Measurements from ENCODE around the gene SEPTIN1.

Gene SEPTIN1

GRCh38 chr16:30367349-30368009, 14.9 kb downstream of the SEPTIN1 start:
- H3K4me1 ChIP-seq (ENCODE audit: control insufficient read depth in 2 of 2, insufficient read depth in 1 of 2, low read depth in 1 of 2, low read length in 2 of 2): peaks cover 19 to 23% of the 10 kb centered on the region in 2 donors
- WGBS, 2 donors (ENCODE audit: extremely low coverage in 2 of 2, insufficient read length in 2 of 2, insufficient replicate concordance in 1 of 2): no CpG with 5 or more reads among the region's 10 CpGs
- no peak overlapping the region for H2AFZ ChIP-seq (ENCODE audit: low read length)
- no peak overlapping the region for H3K9ac ChIP-seq (ENCODE audit: low read depth, low read length, poor library complexity)
- H3K36me3 ChIP-seq (replicated peaks in 1 of 2; ENCODE audit: control insufficient read depth in 2 of 2, insufficient read depth in 2 of 2, low read length in 2 of 2): peaks cover 4 to 39% of the 10 kb centered on the region in 2 donors
- no peak overlapping the region for H3K14ac ChIP-seq (ENCODE audit: low read length)
- H2BK120ac ChIP-seq (ENCODE audit: low read depth, low read length): no peak overlapping the region
- H2AK5ac ChIP-seq (ENCODE audit: low read depth, low read length): no peak overlapping the region
- H3K27me3 ChIP-seq (ENCODE audit: control insufficient read depth in 3 of 3, insufficient read depth in 3 of 3, low read depth in 1 of 3, low read length in 3 of 3): no peaks in the 10 kb centered on the region
- no peak overlapping the region for H3K27ac ChIP-seq (replicated peaks; ENCODE audit: low read length)
- no peak overlapping the region for H4K8ac ChIP-seq (ENCODE audit: low read depth, low read length)
- peak overlapping the region in 1 of 2 donors; percentile 82 for H3K4me3 ChIP-seq (ENCODE audit: low read length in 2 of 2)
- H3K18ac ChIP-seq (ENCODE audit: low read length): no peak overlapping the region
- DNase-seq (ENCODE audit: low spot score): no peak
- no peak overlapping the region for H2BK5ac ChIP-seq (ENCODE audit: low read length)
- no peak overlapping the region for H3K4ac ChIP-seq (ENCODE audit: low read length)
- H3K23ac ChIP-seq (ENCODE audit: low read depth, low read length, poor library complexity): no peak overlapping the region
- H2BK12ac ChIP-seq (ENCODE audit: low read length): no peak overlapping the region
- H2BK15ac ChIP-seq (ENCODE audit: low read length): no peak overlapping the region
- peaks cover 10% of the 10 kb centered on the region for H3K79me1 ChIP-seq (ENCODE audit: low read depth, low read length)
- no peak overlapping the region for H4K91ac ChIP-seq (ENCODE audit: low read depth, low read length, poor library complexity)
- no peaks in the 10 kb centered on the region for H3K9me3 ChIP-seq (replicated peaks in 1 of 2; ENCODE audit: control insufficient read depth in 2 of 2, insufficient read depth in 1 of 2, low read depth in 1 of 2, low read length in 2 of 2)
- H3K4me2 ChIP-seq (ENCODE audit: insufficient read depth, low read length, poor library complexity, severe bottlenecking): no peak overlapping the region

GRCh38 chr16:30366511-30366910, 15.8 kb downstream of the SEPTIN1 start:
- DNase-seq (ENCODE audit: low spot score): no peak
- Histone ChIP-seq H2BK12ac (ENCODE audit: low read length) (no peak overlapping the region), H4K91ac (ENCODE audit: low read depth, low read length, poor library complexity) (no peak overlapping the region), H3K4ac (ENCODE audit: low read length) (no peak overlapping the region), H3K4me3 (ENCODE audit: low read length in 2 of 2) (no peak overlapping the region), H3K9ac (ENCODE audit: low read depth, low read length, poor library complexity) (no peak overlapping the region), H3K27me3 (ENCODE audit: control insufficient read depth in 3 of 3, insufficient read depth in 3 of 3, low read depth in 1 of 3, low read length in 3 of 3) (no peaks in the 10 kb centered on the region), H3K4me2 (ENCODE audit: insufficient read depth, low read length, poor library complexity, severe bottlenecking) (no peak overlapping the region), H3K9me3 (replicated peaks in 1 of 2; ENCODE audit: control insufficient read depth in 2 of 2, insufficient read depth in 1 of 2, low read depth in 1 of 2, low read length in 2 of 2) (no peaks in the 10 kb centered on the region), H3K23ac (ENCODE audit: low read depth, low read length, poor library complexity) (no peak overlapping the region), H4K8ac (ENCODE audit: low read depth, low read length) (no peak overlapping the region), H2BK15ac (ENCODE audit: low read length) (no peak overlapping the region), H3K36me3 (replicated peaks in 1 of 2; ENCODE audit: control insufficient read depth in 2 of 2, insufficient read depth in 2 of 2, low read length in 2 of 2) (peaks cover 6 to 43% of the 10 kb centered on the region in 2 donors), H2BK5ac (ENCODE audit: low read length) (no peak overlapping the region), H2AFZ (ENCODE audit: low read length) (no peak overlapping the region), H3K4me1 (ENCODE audit: control insufficient read depth in 2 of 2, insufficient read depth in 1 of 2, low read depth in 1 of 2, low read length in 2 of 2) (peaks cover 17 to 19% of the 10 kb centered on the region in 2 donors), H2AK5ac (ENCODE audit: low read depth, low read length) (no peak overlapping the region), H3K27ac (replicated peaks; ENCODE audit: low read length) (no peak overlapping the region), H3K79me1 (ENCODE audit: low read depth, low read length) (peaks cover 12% of the 10 kb centered on the region), H3K14ac (ENCODE audit: low read length) (no peak overlapping the region), H2BK120ac (ENCODE audit: low read depth, low read length) (no peak overlapping the region), H3K18ac (ENCODE audit: low read length) (no peak overlapping the region)
- WGBS, 2 donors (ENCODE audit: extremely low coverage in 2 of 2, insufficient read length in 2 of 2, insufficient replicate concordance in 1 of 2): no CpG with 5 or more reads among the region's 4 CpGs

GRCh38 chr16:30365200-30365599, 17.2 kb downstream of the SEPTIN1 start:
- no peak overlapping the region for H3K4ac ChIP-seq (ENCODE audit: low read length)
- no CpG with 5 or more reads among the region's 10 CpGs for WGBS, 2 donors (ENCODE audit: extremely low coverage in 2 of 2, insufficient read length in 2 of 2, insufficient replicate concordance in 1 of 2)
- no peak overlapping the region for H2AK5ac ChIP-seq (ENCODE audit: low read depth, low read length)
- H3K14ac ChIP-seq (ENCODE audit: low read length): no peak overlapping the region
- no peak overlapping the region for H3K18ac ChIP-seq (ENCODE audit: low read length)
- no peaks in the 10 kb centered on the region for H3K27me3 ChIP-seq (ENCODE audit: control insufficient read depth in 3 of 3, insufficient read depth in 3 of 3, low read depth in 1 of 3, low read length in 3 of 3)
- H4K91ac ChIP-seq (ENCODE audit: low read depth, low read length, poor library complexity): no peak overlapping the region
- H2BK5ac ChIP-seq (ENCODE audit: low read length): no peak overlapping the region
- peaks cover 6 to 52% of the 10 kb centered on the region in 2 donors for H3K36me3 ChIP-seq (replicated peaks in 1 of 2; ENCODE audit: control insufficient read depth in 2 of 2, insufficient read depth in 2 of 2, low read length in 2 of 2)
- H3K4me3 ChIP-seq (ENCODE audit: low read length in 2 of 2): no peak overlapping the region
- no peak overlapping the region for H2BK15ac ChIP-seq (ENCODE audit: low read length)
- H2BK120ac ChIP-seq (ENCODE audit: low read depth, low read length): no peak overlapping the region
- no peak overlapping the region for H2AFZ ChIP-seq (ENCODE audit: low read length)
- H3K4me1 ChIP-seq (ENCODE audit: control insufficient read depth in 2 of 2, insufficient read depth in 1 of 2, low read depth in 1 of 2, low read length in 2 of 2): peaks cover 14 to 16% of the 10 kb centered on the region in 2 donors
- DNase-seq (ENCODE audit: low spot score): no peak
- no peak overlapping the region for H3K4me2 ChIP-seq (ENCODE audit: insufficient read depth, low read length, poor library complexity, severe bottlenecking)
- no peaks in the 10 kb centered on the region for H3K9me3 ChIP-seq (replicated peaks in 1 of 2; ENCODE audit: control insufficient read depth in 2 of 2, insufficient read depth in 1 of 2, low read depth in 1 of 2, low read length in 2 of 2)
- no peak overlapping the region for H3K27ac ChIP-seq (replicated peaks; ENCODE audit: low read length)
- no peak overlapping the region for H4K8ac ChIP-seq (ENCODE audit: low read depth, low read length)
- H3K23ac ChIP-seq (ENCODE audit: low read depth, low read length, poor library complexity): no peak overlapping the region
- H2BK12ac ChIP-seq (ENCODE audit: low read length): no peak overlapping the region
- peaks cover 12% of the 10 kb centered on the region for H3K79me1 ChIP-seq (ENCODE audit: low read depth, low read length)
- H3K9ac ChIP-seq (ENCODE audit: low read depth, low read length, poor library complexity): no peak overlapping the region

- Histone ChIP-seq H2BK15ac (ENCODE audit: low read length) (no peak overlapping the region), H3K18ac (ENCODE audit: low read length) (no peak overlapping the region), H2BK120ac (ENCODE audit: low read depth, low read length) (no peak overlapping the region), H2BK12ac (ENCODE audit: low read length) (no peak overlapping the region), H3K36me3 (replicated peaks in 1 of 2; ENCODE audit: control insufficient read depth in 2 of 2, insufficient read depth in 2 of 2, low read length in 2 of 2) (peaks cover 13 to 76% of the 10 kb centered on the region in 2 donors), H2BK5ac (ENCODE audit: low read length) (no peak overlapping the region), H4K8ac (ENCODE audit: low read depth, low read length) (no peak overlapping the region), H3K4ac (ENCODE audit: low read length) (no peak overlapping the region), H2AK5ac (ENCODE audit: low read depth, low read length) (no peak overlapping the region), H3K23ac (ENCODE audit: low read depth, low read length, poor library complexity) (no peak overlapping the region), H3K4me1 (ENCODE audit: control insufficient read depth in 2 of 2, insufficient read depth in 1 of 2, low read depth in 1 of 2, low read length in 2 of 2) (peaks cover 0 to 2% of the 10 kb centered on the region in 2 donors), H3K27ac (replicated peaks; ENCODE audit: low read length) (no peak overlapping the region), H3K4me2 (ENCODE audit: insufficient read depth, low read length, poor library complexity, severe bottlenecking) (no peak overlapping the region), H3K14ac (ENCODE audit: low read length) (no peak overlapping the region), H3K9me3 (replicated peaks in 1 of 2; ENCODE audit: control insufficient read depth in 2 of 2, insufficient read depth in 1 of 2, low read depth in 1 of 2, low read length in 2 of 2) (no peaks in the 10 kb centered on the region), H3K4me3 (ENCODE audit: low read length in 2 of 2) (no peak overlapping the region), H3K27me3 (ENCODE audit: control insufficient read depth in 3 of 3, insufficient read depth in 3 of 3, low read depth in 1 of 3, low read length in 3 of 3) (no peaks in the 10 kb centered on the region), H3K79me1 (ENCODE audit: low read depth, low read length) (peaks cover 2% of the 10 kb centered on the region), H2AFZ (ENCODE audit: low read length) (no peak overlapping the region), H4K91ac (ENCODE audit: low read depth, low read length, poor library complexity) (no peak overlapping the region), H3K9ac (ENCODE audit: low read depth, low read length, poor library complexity) (no peak overlapping the region)
- no CpG with 5 or more reads among the region's 7 CpGs for WGBS, 2 donors (ENCODE audit: extremely low coverage in 2 of 2, insufficient read length in 2 of 2, insufficient replicate concordance in 1 of 2)
- DNase-seq (ENCODE audit: low spot score): no peak
Observed at GRCh38 chr16:30361180-30361579, 21.2 kb downstream of the SEPTIN1 start.
